Measurements from ENCODE around the gene NATD1. TPM values are rescaled to one million over a fixed set of nuclear protein-coding genes. Genes with fewer than 3 reads are reported as not detected.

The NATD1 gene
- total RNA-seq, 1 donor from 2014 or later, result 15.2 TPM

GRCh38 chr17:21190078-21190477 lies 63.1 kb downstream of the NATD1 start:
- Histone ChIP-seq H3K27me3 (ENCODE audit: control insufficient read depth, insufficient read depth, low read length) (no peaks in the 10 kb centered on the region), H3K36me3 (ENCODE audit: control insufficient read depth, insufficient read depth, low read length) (peaks cover 2% of the 10 kb centered on the region), H3K4me3 (ENCODE audit: low read depth, low read length) (no peak overlapping the region)
- no peak for TF ChIP-seq CTCF (IDR thresholded peaks at IDR 0.05; ENCODE audit: insufficient read depth, low read length, poor library complexity, severe bottlenecking)
- no peak for DNase-seq (ENCODE audit: low read depth)

GRCh38 chr17:21189361-21189760 lies 63.8 kb downstream of the NATD1 start:
- H3K36me3 ChIP-seq (ENCODE audit: control insufficient read depth, insufficient read depth, low read length), result peaks cover 2% of the 10 kb centered on the region
- TF ChIP-seq CTCF (IDR thresholded peaks at IDR 0.05; ENCODE audit: insufficient read depth, low read length, poor library complexity, severe bottlenecking), result no peak
- no peak for DNase-seq (ENCODE audit: low read depth)
- no peaks in the 10 kb centered on the region for H3K27me3 ChIP-seq (ENCODE audit: control insufficient read depth, insufficient read depth, low read length)
- H3K4me3 ChIP-seq (ENCODE audit: low read depth, low read length), result no peak overlapping the region

Other genes starting within 250 kb of the NATD1 start
- 235 and 248 TPM in 2 replicates for gene USP22, start 210.4 kb downstream of the NATD1 start, total RNA-seq
- gene DHRS7B, start 126.4 kb downstream of the NATD1 start, total RNA-seq, result 28.2 and 40.7 TPM in 2 replicates
- 21.6 and 24.3 TPM in 2 replicates for gene TMEM11, start 39.2 kb downstream of the NATD1 start, total RNA-seq
- 29.2 and 39.2 TPM in 2 replicates for gene MAP2K3, start 31.3 kb upstream of the NATD1 start, total RNA-seq
- gene KCNJ12, start 122.9 kb upstream of the NATD1 start, total RNA-seq, result 2.5 and 5.9 TPM in 2 replicates